Testis (tissue), 2 donors: ENCODE measurements around the gene MAPKAPK3.

Experiments used
- POLR2A ChIP-seq: fragments of 450-650 bp; IDR thresholded peaks from one replicate; pipeline ENCODE4 v1.6.1; 2017; ENCODE audit warnings: antibody characterized with exemption, mild to moderate bottlenecking, moderate library complexity
- TF ChIP-seq, protein P1 (sequence below), 3 experiments: fragments of 450-650 bp in 2 of 3; fragments of 200-600 bp in 1 of 3; sonication (generic) in 1 of 3; IDR thresholded peaks; one replicate each; pipeline ENCODE4 v1.5.1; 2016 to 2019; ENCODE audit warnings: antibody characterized with exemption in 3 of 3, mild to moderate bottlenecking in 2 of 3, moderate library complexity in 1 of 3

DNA sequence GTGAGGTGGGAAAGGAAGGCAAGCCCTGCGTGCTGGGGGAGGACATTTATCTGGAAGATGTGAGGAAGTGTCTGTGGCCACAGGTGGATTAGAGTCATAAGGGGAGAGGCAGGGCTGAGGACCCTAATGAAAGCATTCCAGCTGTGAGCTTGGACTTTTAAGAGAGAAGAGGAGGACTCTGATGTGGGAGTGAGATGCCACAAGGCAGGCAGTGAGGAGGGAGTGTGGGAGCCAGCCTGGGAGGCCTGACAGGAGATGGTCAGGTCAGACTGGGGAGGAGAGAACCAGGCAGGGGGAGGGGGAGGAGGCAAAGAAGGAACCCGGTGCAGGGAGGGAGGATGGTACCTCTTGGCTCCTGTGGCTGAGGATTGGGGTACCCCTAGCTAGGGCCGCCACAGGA, 21.0 kb downstream of the MAPKAPK3 start:
- TF ChIP-seq POLR2A = no peak
- TF ChIP-seq, protein P1, sequence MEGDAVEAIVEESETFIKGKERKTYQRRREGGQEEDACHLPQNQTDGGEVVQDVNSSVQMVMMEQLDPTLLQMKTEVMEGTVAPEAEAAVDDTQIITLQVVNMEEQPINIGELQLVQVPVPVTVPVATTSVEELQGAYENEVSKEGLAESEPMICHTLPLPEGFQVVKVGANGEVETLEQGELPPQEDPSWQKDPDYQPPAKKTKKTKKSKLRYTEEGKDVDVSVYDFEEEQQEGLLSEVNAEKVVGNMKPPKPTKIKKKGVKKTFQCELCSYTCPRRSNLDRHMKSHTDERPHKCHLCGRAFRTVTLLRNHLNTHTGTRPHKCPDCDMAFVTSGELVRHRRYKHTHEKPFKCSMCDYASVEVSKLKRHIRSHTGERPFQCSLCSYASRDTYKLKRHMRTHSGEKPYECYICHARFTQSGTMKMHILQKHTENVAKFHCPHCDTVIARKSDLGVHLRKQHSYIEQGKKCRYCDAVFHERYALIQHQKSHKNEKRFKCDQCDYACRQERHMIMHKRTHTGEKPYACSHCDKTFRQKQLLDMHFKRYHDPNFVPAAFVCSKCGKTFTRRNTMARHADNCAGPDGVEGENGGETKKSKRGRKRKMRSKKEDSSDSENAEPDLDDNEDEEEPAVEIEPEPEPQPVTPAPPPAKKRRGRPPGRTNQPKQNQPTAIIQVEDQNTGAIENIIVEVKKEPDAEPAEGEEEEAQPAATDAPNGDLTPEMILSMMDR (IDR thresholded peaks at IDR 0.05) = no peak
